HL-60/S4 treated with phorbol 12-myristate 13-acetate at 8.2 ng/mL for 4 days and 3 days (cell line): ENCODE results near the gene MAP2K1.

Experiments
- in situ Hi-C: fragments of 300-500 bp; cut with MboI; formaldehyde crosslinking; loops from 2 replicates; pipeline ENCODE4 v1.15.0; 2022; ENCODE audit warnings: low sequenced_read_pairs

The MAP2K1 gene

GRCh38 chr15:66390678-66391077 lies 4.0 kb downstream of the MAP2K1 start:
- in situ Hi-C loops: loop anchor here (25.0 kb wide), 1 partner anchor 97 kb away; the partner anchor contains the start of gene SNAPC5

GRCh38 chr15:66393037-66393436 lies 6.3 kb downstream of the MAP2K1 start:
- in situ Hi-C loops: loop anchor here (25.0 kb wide), 1 partner anchor 94 kb away; the partner anchor contains the start of gene SNAPC5

GRCh38 chr15:66394472-66394871 lies 7.8 kb downstream of the MAP2K1 start:
- in situ Hi-C loops: loop anchor here (25.0 kb wide), 1 partner anchor 93 kb away; the partner anchor contains the start of gene SNAPC5

- in situ Hi-C loops: loop anchor here (25.0 kb wide), 1 partner anchor 92 kb away; the partner anchor contains the start of gene SNAPC5
These were observed 8.2 kb downstream of the MAP2K1 start for GRCh38 chr15:66394915-66395314.

GRCh38 chr15:66399276-66399675 lies 12.6 kb downstream of the MAP2K1 start:
- in situ Hi-C loops: loop anchor here (25.0 kb wide), 1 partner anchor 88 kb away; the partner anchor contains the start of gene SNAPC5

- in situ Hi-C loops: no loop called here
These were observed 13.7 kb downstream of the MAP2K1 start for GRCh38 chr15:66400351-66400774.

GRCh38 chr15:66401130-66402021 lies 14.7 kb downstream of the MAP2K1 start:
- in situ Hi-C loops: no loop called here

- in situ Hi-C loops: no loop called here
These were observed 16.1 kb downstream of the MAP2K1 start for GRCh38 chr15:66402761-66403284.

- in situ Hi-C loops: no loop called here
These were observed 16.6 kb downstream of the MAP2K1 start for GRCh38 chr15:66403323-66403722.

GRCh38 chr15:66404122-66404521 lies 17.4 kb downstream of the MAP2K1 start:
- in situ Hi-C loops: no loop called here

- in situ Hi-C loops: no loop called here
These were observed 17.8 kb downstream of the MAP2K1 start for GRCh38 chr15:66404532-66404931.

- in situ Hi-C loops: no loop called here
These were observed 18.3 kb downstream of the MAP2K1 start for GRCh38 chr15:66405007-66405406.

- in situ Hi-C loops: no loop called here
These were observed 18.9 kb downstream of the MAP2K1 start for GRCh38 chr15:66405615-66406014.

- in situ Hi-C loops: no loop called here
These were observed 21.5 kb downstream of the MAP2K1 start for GRCh38 chr15:66408254-66408653.

GRCh38 chr15:66408675-66409282 lies 22.1 kb downstream of the MAP2K1 start:
- in situ Hi-C loops: no loop called here

GRCh38 chr15:66409565-66410108 lies 22.9 kb downstream of the MAP2K1 start:
- in situ Hi-C loops: no loop called here

- in situ Hi-C loops: no loop called here
These were observed 24.5 kb downstream of the MAP2K1 start for GRCh38 chr15:66411190-66411589.

GRCh38 chr15:66412220-66412619 lies 25.5 kb downstream of the MAP2K1 start:
- in situ Hi-C loops: no loop called here

GRCh38 chr15:66413579-66413978 lies 26.9 kb downstream of the MAP2K1 start:
- in situ Hi-C loops: no loop called here

- in situ Hi-C loops: no loop called here
These were observed 28.6 kb downstream of the MAP2K1 start for GRCh38 chr15:66415360-66415759.

- in situ Hi-C loops: no loop called here
These were observed 31.0 kb downstream of the MAP2K1 start for GRCh38 chr15:66417736-66418135.
